ENCODE data around the gene RNF212B.

RNF212B gene

DNA sequence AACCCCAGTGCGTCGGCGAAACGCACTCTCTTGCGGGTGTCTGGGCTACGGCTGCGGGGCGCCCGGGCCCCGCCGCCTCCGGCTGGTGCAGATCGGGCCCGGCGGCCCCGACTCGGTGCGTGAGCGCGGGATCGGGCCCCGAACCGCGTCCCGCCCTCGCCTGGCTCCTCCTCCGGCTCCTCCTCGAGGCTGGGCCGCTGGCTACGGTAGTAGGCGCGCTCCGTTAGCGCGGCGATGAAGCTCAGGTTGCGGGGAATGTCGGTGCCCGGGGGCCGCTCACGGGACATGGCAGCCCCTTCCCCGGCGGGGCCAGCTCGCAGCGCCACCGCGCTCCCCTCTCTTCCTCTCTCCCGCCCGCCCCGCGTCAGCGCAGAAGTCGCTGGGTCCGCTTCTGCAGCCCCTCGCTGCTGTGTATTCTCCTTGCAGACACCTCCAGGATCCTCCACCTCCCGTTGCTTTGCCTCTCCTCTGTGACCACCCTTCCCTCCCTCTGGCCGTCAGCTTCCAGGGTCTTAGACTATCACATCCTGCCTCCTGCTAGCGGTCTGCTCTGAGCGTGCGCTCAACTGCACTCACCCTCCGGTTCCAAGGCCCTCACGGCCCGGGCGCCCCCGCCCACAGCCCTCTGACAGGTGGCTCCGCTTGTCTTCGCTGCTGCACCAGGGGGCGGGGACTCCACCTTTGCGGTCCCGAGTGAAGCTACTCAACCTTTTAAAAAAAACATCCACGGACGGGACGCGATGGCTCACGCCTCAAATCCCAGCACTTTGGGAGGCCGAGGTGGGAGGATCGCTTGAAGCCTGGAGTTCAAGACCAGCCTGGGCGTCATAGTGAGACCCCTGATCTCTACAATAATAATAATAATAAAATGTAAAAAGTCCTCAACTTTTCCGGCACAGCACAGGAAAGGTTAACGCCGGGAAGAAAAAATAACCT is 64.8 kb downstream of the RNF212B start, which contains the start of gene PPP1R3E:
TSS of gene PPP1R3E (minus strand) at position 570 of the 936 bp plus-strand sequence. CDS start at position 287, 283 bp downstream.
- TF ChIP-seq, protein P1, sequence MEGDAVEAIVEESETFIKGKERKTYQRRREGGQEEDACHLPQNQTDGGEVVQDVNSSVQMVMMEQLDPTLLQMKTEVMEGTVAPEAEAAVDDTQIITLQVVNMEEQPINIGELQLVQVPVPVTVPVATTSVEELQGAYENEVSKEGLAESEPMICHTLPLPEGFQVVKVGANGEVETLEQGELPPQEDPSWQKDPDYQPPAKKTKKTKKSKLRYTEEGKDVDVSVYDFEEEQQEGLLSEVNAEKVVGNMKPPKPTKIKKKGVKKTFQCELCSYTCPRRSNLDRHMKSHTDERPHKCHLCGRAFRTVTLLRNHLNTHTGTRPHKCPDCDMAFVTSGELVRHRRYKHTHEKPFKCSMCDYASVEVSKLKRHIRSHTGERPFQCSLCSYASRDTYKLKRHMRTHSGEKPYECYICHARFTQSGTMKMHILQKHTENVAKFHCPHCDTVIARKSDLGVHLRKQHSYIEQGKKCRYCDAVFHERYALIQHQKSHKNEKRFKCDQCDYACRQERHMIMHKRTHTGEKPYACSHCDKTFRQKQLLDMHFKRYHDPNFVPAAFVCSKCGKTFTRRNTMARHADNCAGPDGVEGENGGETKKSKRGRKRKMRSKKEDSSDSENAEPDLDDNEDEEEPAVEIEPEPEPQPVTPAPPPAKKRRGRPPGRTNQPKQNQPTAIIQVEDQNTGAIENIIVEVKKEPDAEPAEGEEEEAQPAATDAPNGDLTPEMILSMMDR (IDR thresholded peaks at IDR 0.05; ENCODE audit: insufficient read depth, low read depth, low read length, missing control alignments): no peak
- peak; percentile 92 for DNase-seq (ENCODE audit: low read depth)
- peak within 1 kb of the TSS; percentile 89 for H3K4me3 ChIP-seq (ENCODE audit: low read depth, low read length)

DNA sequence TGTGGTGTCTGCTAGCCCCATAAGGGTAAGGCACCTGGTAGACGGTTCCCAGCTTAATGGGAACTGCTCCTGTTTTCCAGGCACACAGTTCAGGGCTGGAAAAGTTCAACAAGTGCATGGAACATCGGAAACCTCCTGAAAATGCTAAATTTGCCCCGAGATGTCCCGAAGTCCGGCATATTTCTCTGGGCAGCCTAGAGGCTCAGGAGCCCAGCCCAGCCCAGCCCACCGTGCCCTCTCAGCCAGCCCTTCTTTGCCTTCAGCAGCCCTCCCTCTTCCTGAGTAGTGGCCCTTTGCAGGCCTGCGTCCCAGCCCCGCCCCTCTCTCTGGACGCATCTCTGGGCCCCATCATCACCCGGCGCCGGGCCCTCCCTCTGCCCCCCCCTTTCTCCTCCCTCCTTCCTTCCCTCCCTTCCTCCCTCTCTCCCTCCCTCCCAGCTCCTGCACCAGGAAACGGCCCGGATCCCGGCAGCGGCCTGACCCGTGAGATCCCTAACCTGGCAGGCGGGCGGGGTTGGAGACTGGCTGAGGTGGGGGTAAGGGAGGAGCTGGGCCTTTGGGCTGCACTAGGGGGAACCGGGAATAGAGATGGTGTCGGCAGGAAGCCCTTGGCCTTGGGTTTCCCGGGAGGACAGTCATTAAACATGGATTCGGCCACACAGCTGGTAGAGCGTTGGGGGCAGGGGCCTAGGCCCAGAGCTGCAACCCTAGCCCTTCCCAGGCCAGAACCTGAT is 68.8 kb downstream of the RNF212B start, which contains the start of gene BCL2L2:
TSS of gene BCL2L2 (plus strand) at position 422 of the 734 bp plus-strand sequence. CDS start 935 bp downstream, outside the sequence.
- peak within 1 kb of the TSS; percentile 69 for H3K4me3 ChIP-seq (ENCODE audit: low read depth, low read length)
- TF ChIP-seq, protein P1 (IDR thresholded peaks at IDR 0.05; ENCODE audit: insufficient read depth, low read depth, low read length, missing control alignments): no peak
- DNase-seq (ENCODE audit: low read depth): peak; percentile 83

DNA sequence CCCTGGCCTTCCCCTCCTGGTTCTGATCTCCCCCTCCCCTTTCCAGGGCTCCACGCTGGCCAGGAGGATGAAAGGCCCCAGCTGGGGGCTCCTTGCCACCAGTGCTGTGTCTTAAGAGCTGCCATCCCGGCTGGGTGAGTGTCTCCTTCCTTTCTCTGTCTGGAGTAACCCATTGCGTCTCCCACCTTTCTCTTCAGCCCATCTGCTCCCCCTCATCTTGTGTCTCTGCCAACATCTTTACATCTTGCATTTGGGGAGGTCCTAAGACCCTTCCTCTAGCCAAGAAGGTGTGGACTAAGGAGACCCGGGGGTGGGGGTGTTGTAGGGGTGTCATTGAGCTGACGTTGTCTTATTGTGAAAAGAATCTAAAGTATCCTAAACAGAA is 69.4 kb downstream of the RNF212B start:
- DNase-seq (ENCODE audit: low read depth): no peak
- peak overlapping the region; percentile 69 for H3K4me3 ChIP-seq (ENCODE audit: low read depth, low read length)
- TF ChIP-seq, protein P1 (IDR thresholded peaks at IDR 0.05; ENCODE audit: insufficient read depth, low read depth, low read length, missing control alignments): no peak

DNA sequence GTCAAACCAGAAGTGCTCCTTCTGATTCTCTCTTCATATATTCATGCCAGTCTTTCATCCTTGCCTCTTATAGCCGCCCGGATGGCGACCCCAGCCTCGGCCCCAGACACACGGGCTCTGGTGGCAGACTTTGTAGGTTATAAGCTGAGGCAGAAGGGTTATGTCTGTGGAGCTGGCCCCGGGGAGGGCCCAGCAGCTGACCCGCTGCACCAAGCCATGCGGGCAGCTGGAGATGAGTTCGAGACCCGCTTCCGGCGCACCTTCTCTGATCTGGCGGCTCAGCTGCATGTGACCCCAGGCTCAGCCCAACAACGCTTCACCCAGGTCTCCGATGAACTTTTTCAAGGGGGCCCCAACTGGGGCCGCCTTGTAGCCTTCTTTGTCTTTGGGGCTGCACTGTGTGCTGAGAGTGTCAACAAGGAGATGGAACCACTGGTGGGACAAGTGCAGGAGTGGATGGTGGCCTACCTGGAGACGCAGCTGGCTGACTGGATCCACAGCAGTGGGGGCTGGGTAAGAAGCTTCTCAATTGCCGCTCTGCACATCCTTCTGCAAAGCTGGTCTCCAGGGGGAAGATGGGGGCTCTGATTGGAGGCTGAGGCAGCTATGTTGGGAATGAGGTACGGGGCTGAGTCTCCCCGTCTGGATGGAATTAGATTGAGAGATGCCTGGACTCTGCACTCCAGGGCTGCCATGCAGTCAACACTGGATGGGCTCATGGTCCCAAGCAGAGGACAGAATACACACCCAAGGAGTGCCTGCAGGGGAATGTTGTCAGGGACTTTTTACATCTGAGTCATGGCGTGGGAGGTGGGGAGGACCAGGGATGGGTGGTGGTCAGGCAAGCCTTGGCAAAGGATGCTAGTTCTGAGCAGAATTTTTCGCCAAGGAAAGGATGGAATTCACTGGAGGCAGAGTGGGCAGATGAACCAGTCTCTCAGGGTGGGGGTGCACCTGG is 70.2 kb downstream of the RNF212B start:
- TF ChIP-seq, protein P1 (IDR thresholded peaks at IDR 0.05; ENCODE audit: insufficient read depth, low read depth, low read length, missing control alignments): no peak
- no peak for DNase-seq (ENCODE audit: low read depth)
- H3K4me3 ChIP-seq (ENCODE audit: low read depth, low read length): peak overlapping the region; percentile 69

DNA sequence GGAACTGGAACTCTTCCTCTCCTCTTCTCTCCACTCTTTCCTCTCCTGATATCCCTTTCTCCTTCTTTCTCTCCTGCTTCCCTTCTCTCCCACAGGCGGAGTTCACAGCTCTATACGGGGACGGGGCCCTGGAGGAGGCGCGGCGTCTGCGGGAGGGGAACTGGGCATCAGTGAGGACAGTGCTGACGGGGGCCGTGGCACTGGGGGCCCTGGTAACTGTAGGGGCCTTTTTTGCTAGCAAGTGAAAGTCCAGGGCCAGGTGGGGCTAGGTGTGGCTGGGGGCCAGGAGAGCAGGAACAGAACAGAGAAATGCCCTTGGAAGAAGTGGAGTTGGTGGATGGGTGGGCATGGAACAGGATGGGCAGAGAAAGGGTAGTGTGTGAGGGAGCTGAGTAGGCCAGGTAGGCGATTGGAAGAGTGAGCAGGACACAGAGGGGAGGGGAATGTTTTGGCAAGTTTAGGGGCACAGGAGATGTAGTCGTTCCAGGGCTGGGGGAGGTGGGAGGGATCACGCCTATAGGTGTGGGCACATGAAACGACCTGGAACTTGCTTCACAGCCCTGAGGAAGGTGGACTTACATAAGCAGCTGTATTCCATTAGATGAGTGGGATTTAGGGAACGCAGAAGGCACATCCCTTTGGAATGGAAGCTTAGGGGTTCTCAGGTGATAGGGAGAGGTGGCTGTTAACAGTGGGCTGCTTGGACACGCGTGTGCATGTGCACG is 71.1 kb downstream of the RNF212B start:
- no peak for DNase-seq (ENCODE audit: low read depth)
- no peak overlapping the region for H3K4me3 ChIP-seq (ENCODE audit: low read depth, low read length)
- TF ChIP-seq, protein P1 (IDR thresholded peaks at IDR 0.05; ENCODE audit: insufficient read depth, low read depth, low read length, missing control alignments): no peak
